ENCODE data around the gene RNF138.

RNF138 gene

DNA sequence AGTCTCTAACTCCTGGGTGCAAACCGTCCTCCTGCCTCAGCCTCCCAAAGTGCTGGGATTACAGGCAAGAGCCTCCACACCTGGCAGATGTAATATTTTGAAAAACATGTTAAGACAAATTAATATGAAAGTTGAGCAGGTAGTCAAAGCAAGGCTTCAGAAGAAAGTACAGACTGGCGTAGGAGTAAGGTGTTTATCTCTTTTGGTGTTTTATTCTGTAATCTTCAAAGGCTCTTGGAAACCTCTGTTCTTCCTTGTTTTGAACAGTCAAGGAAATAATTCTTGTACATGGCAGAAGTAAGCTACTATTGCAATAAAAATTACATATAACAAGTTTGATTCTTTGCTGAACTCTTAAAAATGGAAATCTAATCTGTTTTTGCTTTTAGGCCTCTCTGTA is 5.3 kb downstream of the RNF138 start:
- peaks cover 2% of the 10 kb centered on the region for H3K36me3 ChIP-seq (ENCODE audit: control insufficient read depth, insufficient read depth, low read length)
- H3K27me3 ChIP-seq (replicated peaks; ENCODE audit: control insufficient read depth, insufficient read depth, low read length) = no peaks in the 10 kb centered on the region
- TF ChIP-seq, protein P1, sequence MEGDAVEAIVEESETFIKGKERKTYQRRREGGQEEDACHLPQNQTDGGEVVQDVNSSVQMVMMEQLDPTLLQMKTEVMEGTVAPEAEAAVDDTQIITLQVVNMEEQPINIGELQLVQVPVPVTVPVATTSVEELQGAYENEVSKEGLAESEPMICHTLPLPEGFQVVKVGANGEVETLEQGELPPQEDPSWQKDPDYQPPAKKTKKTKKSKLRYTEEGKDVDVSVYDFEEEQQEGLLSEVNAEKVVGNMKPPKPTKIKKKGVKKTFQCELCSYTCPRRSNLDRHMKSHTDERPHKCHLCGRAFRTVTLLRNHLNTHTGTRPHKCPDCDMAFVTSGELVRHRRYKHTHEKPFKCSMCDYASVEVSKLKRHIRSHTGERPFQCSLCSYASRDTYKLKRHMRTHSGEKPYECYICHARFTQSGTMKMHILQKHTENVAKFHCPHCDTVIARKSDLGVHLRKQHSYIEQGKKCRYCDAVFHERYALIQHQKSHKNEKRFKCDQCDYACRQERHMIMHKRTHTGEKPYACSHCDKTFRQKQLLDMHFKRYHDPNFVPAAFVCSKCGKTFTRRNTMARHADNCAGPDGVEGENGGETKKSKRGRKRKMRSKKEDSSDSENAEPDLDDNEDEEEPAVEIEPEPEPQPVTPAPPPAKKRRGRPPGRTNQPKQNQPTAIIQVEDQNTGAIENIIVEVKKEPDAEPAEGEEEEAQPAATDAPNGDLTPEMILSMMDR (IDR thresholded peaks at IDR 0.05; ENCODE audit: insufficient read depth, low read length, poor library complexity, severe bottlenecking) = no peak
- H3K4me3 ChIP-seq (replicated peaks; ENCODE audit: low read depth, low read length) = no peak overlapping the region
- no peak for DNase-seq (ENCODE audit: extremely low read depth, insufficient read length)

- Histone ChIP-seq H3K36me3 (ENCODE audit: control insufficient read depth, insufficient read depth, low read length) (no peaks in the 10 kb centered on the region; the same call in none of the 2 replicates), H3K27me3 (replicated peaks; ENCODE audit: control insufficient read depth, insufficient read depth, low read length) (no peaks in the 10 kb centered on the region), H3K4me3 (replicated peaks; ENCODE audit: low read depth, low read length) (no peak overlapping the region)
- TF ChIP-seq, protein P1 (IDR thresholded peaks at IDR 0.05; ENCODE audit: insufficient read depth, low read length, poor library complexity, severe bottlenecking) = no peak
- DNase-seq (ENCODE audit: extremely low read depth, insufficient read length) = no peak
Measured at GRCh38 chr18:32104516-32104915, 12.8 kb downstream of the RNF138 start.

GRCh38 chr18:32110005-32110404 is 18.3 kb downstream of the RNF138 start:
- TF ChIP-seq, protein P1 (IDR thresholded peaks at IDR 0.05; ENCODE audit: insufficient read depth, low read length, poor library complexity, severe bottlenecking) = no peak
- DNase-seq (ENCODE audit: extremely low read depth, insufficient read length) = no peak
- H3K36me3 ChIP-seq (ENCODE audit: control insufficient read depth, insufficient read depth, low read length) = peaks cover 1% of the 10 kb centered on the region; the same call in 1 of the 2 replicates

DNA sequence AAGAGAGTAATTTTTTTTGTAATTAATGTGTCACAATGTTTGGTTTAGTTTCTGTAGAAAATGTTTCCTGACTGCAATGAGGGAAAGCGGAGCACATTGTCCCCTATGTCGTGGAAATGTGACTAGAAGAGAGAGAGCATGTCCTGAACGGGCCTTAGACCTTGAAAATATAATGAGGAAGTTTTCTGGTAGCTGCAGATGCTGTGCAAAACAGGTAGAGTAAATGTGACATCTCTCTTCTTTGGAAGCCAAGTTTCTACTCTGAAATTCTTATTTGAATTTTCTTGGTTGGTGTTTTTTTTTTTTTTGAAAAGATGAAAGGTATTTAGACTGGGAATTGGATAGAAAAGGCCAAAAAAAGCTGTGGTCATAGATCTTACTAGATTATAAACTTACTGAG is 20.0 kb downstream of the RNF138 start:
- H3K27me3 ChIP-seq (replicated peaks; ENCODE audit: control insufficient read depth, insufficient read depth, low read length) = no peaks in the 10 kb centered on the region

More at GRCh38 chr18:32110005-32110404, 18.3 kb downstream of the RNF138 start:
- H3K27me3 ChIP-seq (replicated peaks; ENCODE audit: control insufficient read depth, insufficient read depth, low read length) = no peaks in the 10 kb centered on the region
- H3K4me3 ChIP-seq (replicated peaks; ENCODE audit: low read depth, low read length) = no peak overlapping the region

GRCh38 chr18:32112826-32113225 is 21.2 kb downstream of the RNF138 start:
- no peak for DNase-seq (ENCODE audit: extremely low read depth, insufficient read length)
- no peaks in the 10 kb centered on the region for H3K27me3 ChIP-seq (replicated peaks; ENCODE audit: control insufficient read depth, insufficient read depth, low read length)
- TF ChIP-seq, protein P1 (IDR thresholded peaks at IDR 0.05; ENCODE audit: insufficient read depth, low read length, poor library complexity, severe bottlenecking) = no peak
- H3K36me3 ChIP-seq (ENCODE audit: control insufficient read depth, insufficient read depth, low read length) = peaks cover 4% of the 10 kb centered on the region
- no peak overlapping the region for H3K4me3 ChIP-seq (replicated peaks; ENCODE audit: low read depth, low read length)

More for the DNA sequence above, 20.0 kb downstream of the RNF138 start:
- no peak for DNase-seq (ENCODE audit: extremely low read depth, insufficient read length)
- H3K36me3 ChIP-seq (ENCODE audit: control insufficient read depth, insufficient read depth, low read length) = peaks cover 4% of the 10 kb centered on the region
- TF ChIP-seq, protein P1 (IDR thresholded peaks at IDR 0.05; ENCODE audit: insufficient read depth, low read length, poor library complexity, severe bottlenecking) = no peak
- H3K4me3 ChIP-seq (replicated peaks; ENCODE audit: low read depth, low read length) = no peak overlapping the region
